Neural crest cell (in vitro differentiated cells): ENCODE measurements around the gene CCL16. TPM values are rescaled to one million over a fixed set of nuclear protein-coding genes. Genes with fewer than 3 reads are reported as not detected.
A peak's percentile ranks its signal among the peaks of the same experiment; 100 is the strongest.
"Not testable (repeated sequence)": the region's sequence is repeated elsewhere in the genome, so short reads cannot be mapped to it uniquely, and the experiment has no call there.

Source experiments
- DNase-seq: peaks from one replicate; pipeline ENCODE4 v3.0.0; 2021; ENCODE audit warnings: low read depth, mixed read lengths, low spot score
- H3K27ac Mint-ChIP-seq: one replicate; pipeline ENCODE4 v1.8.0; 2021; ENCODE audit warnings: mild to moderate bottlenecking, mixed read lengths; ENCODE audit not compliant: unreplicated experiment
- H3K27me3 Mint-ChIP-seq: 2 replicates; pipeline ENCODE4 v1.8.0; 2021; ENCODE audit warnings: low read depth, mild to moderate bottlenecking, mixed read lengths
- H3K36me3 Mint-ChIP-seq: 2 replicates; pipeline ENCODE4 v1.8.0; 2021; ENCODE audit warnings: low read depth, mild to moderate bottlenecking, mixed read lengths
- H3K4me1 Mint-ChIP-seq: 2 replicates; pipeline ENCODE4 v1.8.0; 2021; ENCODE audit warnings: mixed read lengths
- H3K4me3 Mint-ChIP-seq: one replicate; pipeline ENCODE4 v1.8.0; 2021; ENCODE audit warnings: mild to moderate bottlenecking, mixed read lengths
- H3K9me3 Mint-ChIP-seq: 2 replicates; pipeline ENCODE4 v1.8.0; 2021; ENCODE audit warnings: mixed read lengths
- CTCF ChIP-seq: fragments of 200-600 bp; sonication (generic); conservative IDR thresholded peaks from 2 replicates; pipeline ENCODE4 v1.5.0; 2021; ENCODE audit warnings: antibody characterized with exemption, mild to moderate bottlenecking
- total RNA-seq: library from RNA; stranded (reverse); gene quantifications from 2 replicates; pipeline ENCODE4 v1.2.1, GENCODE V29; 2021

The CCL16 gene
- total RNA-seq, 1 donor from 2014 or later: not detected

- no peaks in the 10 kb centered on the region for H3K36me3 Mint-ChIP-seq
- TF ChIP-seq CTCF: no peak
These were observed 36.5 kb upstream of the CCL16 start, which contains the start of gene CCL23 for GRCh38 chr17:36017799-36018198. Gene CCL23, minus strand, starts transcription at chr17:36017972. Its CDS starts 75 bp downstream, at chr17:36017897.

GRCh38 chr17:36016555-36016954 lies 35.3 kb upstream of the CCL16 start:
- Mint-ChIP-seq H3K4me1 (no peaks in the 10 kb centered on the region), H3K4me3 (no peak overlapping the region), H3K9me3 (peaks cover 3% of the 10 kb centered on the region), H3K27me3 (peaks cover 42% of the 10 kb centered on the region), H3K36me3 (no peaks in the 10 kb centered on the region), H3K27ac (no peak overlapping the region)
- no peak for TF ChIP-seq CTCF
- DNase-seq: no peak

More at GRCh38 chr17:36017799-36018198, 36.5 kb upstream of the CCL16 start, which contains the start of gene CCL23:
- Mint-ChIP-seq H3K4me1 (no peaks in the 10 kb centered on the region), H3K4me3 (no peak within 1 kb of the TSS), H3K27me3 (peaks cover 52% of the 10 kb centered on the region), H3K9me3 (peaks cover 3% of the 10 kb centered on the region), H3K27ac (no peak within 1 kb of the TSS)
- no peak for DNase-seq

- H3K4me1 Mint-ChIP-seq, H3K9me3 Mint-ChIP-seq, H3K4me3 Mint-ChIP-seq, H3K27ac Mint-ChIP-seq, DNase-seq, H3K36me3 Mint-ChIP-seq: not testable (repeated sequence)
- H3K27me3 Mint-ChIP-seq: peaks cover 35% of the 10 kb centered on the region
These were observed 34.6 kb upstream of the CCL16 start for GRCh38 chr17:36015895-36016294.

- Mint-ChIP-seq H3K27ac (no peak overlapping the region), H3K4me3 (no peak overlapping the region), H3K4me1 (no peaks in the 10 kb centered on the region), H3K27me3 (peaks cover 26% of the 10 kb centered on the region), H3K9me3 (peaks cover 9% of the 10 kb centered on the region), H3K36me3 (no peaks in the 10 kb centered on the region)
- TF ChIP-seq CTCF: no peak
- no peak for DNase-seq
These were observed 33.6 kb upstream of the CCL16 start for GRCh38 chr17:36014946-36015345.

GRCh38 chr17:36011201-36011600 lies 29.9 kb upstream of the CCL16 start:
- no peak for DNase-seq
- Mint-ChIP-seq H3K4me1 (no peaks in the 10 kb centered on the region), H3K4me3 (no peak overlapping the region), H3K9me3 (peaks cover 7% of the 10 kb centered on the region), H3K27me3 (peaks cover 6% of the 10 kb centered on the region), H3K27ac (no peak overlapping the region), H3K36me3 (no peaks in the 10 kb centered on the region)
- no peak for TF ChIP-seq CTCF

- Mint-ChIP-seq H3K9me3 (peaks cover 6% of the 10 kb centered on the region), H3K27ac (no peak overlapping the region), H3K36me3 (no peaks in the 10 kb centered on the region), H3K27me3 (peaks cover 6% of the 10 kb centered on the region), H3K4me1 (no peaks in the 10 kb centered on the region), H3K4me3 (no peak overlapping the region)
- peak; percentile 58 for TF ChIP-seq CTCF
- no peak for DNase-seq
These were observed 27.8 kb upstream of the CCL16 start for GRCh38 chr17:36008998-36009665.
